Measurements from ENCODE around the gene ZFR.

GRCh38 chr5:32453916-32454315, 9.4 kb upstream of the ZFR start:
- TF ChIP-seq CTCF (IDR thresholded peaks at IDR 0.05; ENCODE audit: insufficient read depth, low read length, poor library complexity, severe bottlenecking): no peak
- no peak for TF ChIP-seq EZH2phosphoT487 (conservative IDR thresholded peaks at IDR 0.05; ENCODE audit: low read length)
